HK-2 (cell line): ENCODE results near the gene DOCK1.

Experiments used
- DNase-seq: peaks from one replicate; pipeline ENCODE4 v3.0.0-alpha.2; 2018; ENCODE audit not compliant: unreplicated experiment

Gene DOCK1

DNA sequence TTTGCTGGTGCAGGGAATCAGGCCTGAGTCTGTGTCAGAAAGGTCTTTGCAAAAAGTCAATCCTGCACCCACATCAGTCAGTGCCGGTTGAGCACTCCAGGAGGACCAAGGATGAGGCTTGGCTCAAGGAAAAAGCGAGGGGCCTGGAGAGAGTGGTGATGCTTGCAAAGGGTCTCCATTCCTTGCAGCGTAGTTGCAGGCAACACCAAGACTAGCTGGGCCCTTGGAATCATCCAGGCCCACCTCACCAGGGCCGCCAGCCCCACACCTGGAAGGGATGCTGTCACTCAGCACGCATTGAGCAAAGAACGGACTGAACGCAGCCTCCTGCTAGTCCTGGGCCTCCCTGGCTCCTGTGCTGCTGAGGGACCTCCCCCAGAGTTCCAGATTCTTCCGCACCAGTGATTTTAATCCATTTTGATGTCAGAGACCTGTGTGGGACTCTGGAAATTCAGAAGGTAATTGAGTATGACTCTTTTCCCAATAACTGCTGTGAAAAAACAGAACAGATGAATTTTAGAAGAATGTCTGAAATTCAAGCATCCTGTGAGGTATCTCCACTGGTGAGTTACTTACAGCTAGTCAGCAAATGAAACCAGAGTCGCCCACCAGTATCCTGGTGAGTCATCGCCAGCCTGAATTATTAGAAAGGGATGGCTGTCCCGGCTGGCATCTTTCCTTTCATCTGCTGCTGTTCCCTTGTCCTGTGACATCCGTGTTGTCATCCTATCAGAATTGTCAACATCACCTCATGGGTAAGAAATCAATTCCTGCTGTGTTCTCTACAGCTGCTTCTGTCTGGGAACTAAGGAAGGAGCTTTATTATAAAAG is 493.1 kb downstream of the DOCK1 start:
- DNase-seq: peak; percentile 17

DNA sequence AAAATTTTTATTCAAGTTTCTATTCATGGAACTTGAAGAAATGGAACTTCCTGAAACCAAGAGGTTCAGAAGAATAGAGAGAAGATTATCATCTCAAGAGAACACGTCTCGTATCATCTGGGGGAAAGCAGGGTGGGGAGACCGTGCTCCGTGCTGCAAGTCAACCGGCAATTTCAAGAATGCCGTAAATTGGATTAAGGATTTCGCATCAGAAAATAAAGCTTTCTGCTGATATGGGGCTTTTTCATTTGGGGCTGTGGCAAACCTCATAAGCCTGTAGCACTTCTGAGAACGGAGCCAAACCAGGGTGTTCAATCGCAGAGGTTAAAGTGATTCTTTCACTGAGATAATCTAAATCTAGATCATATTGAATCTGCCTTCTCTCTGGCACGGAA is 493.7 kb downstream of the DOCK1 start:
- DNase-seq: no peak

DNA sequence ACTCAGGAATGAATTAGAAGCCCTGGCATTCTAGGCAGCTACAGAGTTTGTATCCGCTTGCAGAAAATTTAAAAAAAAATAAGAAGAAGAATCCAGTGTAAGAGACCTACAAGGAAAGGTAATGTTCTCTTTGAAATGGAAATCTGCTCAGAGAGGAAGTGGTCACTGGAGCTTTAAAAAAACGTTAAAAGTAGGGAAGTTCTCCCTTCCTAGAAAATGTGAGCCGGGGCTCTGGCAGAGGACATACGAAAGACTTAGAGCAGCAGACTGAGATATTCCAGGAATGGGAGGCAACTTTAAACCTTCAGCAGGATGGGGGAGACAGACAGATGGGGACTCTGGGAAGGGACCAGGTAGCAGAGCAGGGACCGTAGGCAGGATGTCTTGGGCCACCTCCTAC is 494.4 kb downstream of the DOCK1 start:
- DNase-seq: no peak

DNA sequence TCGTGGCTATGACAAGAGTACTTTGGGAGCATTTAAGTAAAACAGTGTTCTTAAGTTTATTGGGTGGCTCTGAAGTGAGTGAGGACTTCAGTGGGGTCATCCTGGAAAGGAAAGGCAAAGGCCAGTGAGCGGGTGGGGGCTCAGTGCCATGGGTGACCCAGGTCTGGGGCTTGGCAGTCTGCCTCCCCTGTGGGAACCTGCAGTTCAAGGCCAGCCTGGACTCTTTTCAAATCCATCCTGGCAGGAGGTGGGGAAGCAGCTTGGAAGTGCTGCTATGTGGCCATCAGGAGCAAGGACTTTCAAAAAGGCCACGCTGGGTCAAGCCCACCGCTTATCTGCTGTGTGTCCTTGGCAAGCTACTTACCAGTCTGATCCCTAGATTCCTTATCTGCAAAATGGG is 495.0 kb downstream of the DOCK1 start:
- no peak for DNase-seq

DNA sequence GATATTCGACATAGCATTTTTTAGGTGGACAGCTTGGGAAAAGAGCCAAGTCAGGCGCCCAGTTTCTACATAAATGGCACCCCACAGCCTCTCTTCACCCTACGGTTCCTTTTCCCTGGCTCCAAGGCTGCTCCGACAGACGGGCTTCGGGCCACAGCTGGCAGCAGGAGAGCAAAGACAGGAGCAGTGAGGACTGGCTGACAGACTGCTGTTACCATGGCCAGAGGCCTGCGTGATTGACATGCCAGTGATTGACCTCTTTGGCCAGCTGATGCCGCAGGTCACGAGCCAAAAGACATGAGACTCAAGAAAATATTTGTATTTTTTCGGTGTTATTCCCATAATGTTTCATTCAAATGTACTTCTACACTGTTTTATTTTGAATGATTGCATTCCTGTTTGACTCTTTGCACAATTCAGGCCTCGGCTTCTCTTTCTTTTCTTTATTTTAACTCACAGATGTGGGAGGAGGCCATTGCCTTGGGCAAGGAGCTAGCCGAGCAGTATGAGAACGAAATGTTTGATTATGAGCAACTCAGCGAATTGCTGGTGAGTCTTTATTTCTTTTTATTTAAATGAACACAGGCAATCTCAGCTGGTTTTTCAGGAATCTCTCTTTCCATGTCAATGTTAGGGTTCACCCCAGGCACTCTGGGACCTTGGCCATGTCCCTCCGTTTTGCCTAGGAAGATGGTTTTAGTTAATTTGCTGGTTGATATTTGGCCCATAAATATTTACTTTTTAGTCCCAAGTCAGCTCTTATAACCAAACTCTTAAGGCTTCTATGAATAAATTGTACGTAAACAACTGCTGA is 497.6 kb downstream of the DOCK1 start:
- no peak for DNase-seq

DNA sequence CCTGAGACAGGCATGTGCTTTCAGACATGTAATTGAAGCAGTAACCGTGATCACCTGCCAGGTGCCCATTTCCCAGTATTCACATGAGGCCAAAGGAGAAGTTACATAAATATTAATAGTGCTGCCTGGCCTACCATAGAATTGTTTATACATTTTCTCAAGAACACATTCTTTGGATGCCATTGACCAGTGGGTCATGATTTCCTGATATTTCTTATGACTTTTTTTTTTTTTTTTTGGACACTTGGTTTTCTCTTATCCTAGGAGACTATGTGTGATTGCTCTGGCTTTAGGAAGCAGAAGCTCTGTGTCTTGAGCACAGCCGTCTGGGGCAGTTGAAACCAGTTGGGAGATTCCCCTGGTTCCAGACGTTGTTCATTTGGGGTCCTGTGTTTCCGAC is 500.0 kb downstream of the DOCK1 start:
- DNase-seq: no peak

DNA sequence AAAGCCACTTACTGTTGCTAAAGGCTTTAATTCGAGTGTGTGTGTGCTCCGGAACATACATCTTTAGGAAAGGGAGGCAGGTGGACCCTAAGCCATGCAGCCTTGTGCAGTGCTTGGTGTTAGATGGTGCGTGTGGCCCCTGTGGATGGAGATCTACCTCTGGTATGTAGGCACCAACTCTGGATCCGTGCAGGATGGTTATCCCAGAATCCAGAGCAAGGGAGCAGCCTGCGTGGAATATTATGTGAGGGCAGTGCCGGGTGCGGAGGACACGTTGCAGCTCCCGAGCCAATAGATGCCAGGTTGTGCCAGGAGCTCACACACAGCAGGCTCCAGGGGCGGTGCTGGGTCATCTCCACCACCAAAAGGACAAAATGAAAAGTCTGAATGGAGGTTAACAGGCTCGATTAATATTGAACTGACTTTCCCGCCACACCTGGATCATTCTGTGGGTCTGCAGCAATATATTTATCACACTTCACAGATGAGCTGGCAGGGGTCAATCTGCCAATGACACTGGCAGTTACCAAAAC is 500.9 kb downstream of the DOCK1 start:
- no peak for DNase-seq

DNA sequence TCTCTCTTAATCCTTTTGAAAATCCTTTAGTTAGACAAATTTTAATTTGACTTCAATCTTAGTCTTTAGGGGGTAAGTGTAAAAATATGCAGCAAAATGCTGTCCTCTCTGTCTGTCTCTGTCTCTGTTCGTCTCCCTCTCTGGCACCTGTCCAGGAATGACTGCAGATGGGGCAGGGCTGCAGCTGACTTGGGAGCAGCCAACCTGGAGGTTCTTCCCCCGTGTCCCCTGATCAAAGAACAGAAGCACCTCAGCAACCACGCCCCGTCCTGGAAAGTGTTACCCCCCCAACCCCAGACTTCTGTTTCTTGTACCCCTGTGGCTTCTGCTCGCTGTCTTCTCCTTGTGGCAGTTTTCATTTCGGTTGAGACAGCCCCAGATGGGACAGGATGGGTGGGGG is 502.3 kb downstream of the DOCK1 start:
- no peak for DNase-seq

DNA sequence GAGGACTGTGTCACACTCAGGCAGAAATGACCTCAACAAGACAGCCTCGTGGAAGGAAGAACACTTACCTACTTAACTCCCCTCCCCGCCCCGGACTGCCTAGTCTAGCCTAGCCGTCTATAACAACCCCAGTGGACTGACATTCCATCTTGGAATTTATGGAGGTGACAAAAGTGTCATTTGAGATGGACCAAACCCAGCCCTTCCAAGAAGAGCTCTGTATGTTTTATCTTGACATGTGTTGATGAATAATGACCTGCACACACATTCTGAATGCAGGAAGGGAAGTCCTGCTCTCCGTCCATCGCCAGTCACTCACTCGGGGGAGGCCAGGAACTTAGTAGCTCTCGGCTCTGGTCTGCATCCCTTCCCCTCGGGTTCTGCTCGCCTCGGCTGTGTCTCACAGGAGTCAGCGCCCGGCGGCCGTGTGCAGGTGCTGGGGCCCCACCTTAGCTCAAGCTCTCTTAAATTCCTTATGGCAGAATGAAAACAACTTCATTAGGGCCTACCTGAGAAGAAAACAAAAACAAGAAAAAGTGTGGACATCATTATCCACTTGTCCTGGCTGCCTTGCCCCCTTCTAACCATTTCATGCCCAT is 503.0 kb downstream of the DOCK1 start:
- DNase-seq: no peak

DNA sequence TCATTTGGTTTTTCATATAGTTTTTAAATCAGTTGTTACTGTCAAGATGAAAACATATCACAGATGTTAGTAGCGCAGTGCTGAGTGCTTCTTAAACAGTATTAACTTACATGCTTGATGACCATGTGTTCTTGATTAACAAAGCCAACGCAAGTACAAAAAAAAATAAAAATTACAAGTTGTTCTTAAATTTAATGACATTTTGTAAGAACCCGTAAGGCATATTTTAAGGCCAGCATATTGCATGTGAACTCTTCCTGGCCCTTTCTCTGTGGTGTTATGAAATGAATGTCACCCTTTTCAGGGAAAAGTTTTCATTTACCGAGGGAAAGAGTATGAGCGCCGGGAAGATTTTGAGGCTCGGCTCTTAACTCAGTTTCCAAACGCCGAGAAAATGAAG is 503.5 kb downstream of the DOCK1 start:
- DNase-seq: no peak

DNA sequence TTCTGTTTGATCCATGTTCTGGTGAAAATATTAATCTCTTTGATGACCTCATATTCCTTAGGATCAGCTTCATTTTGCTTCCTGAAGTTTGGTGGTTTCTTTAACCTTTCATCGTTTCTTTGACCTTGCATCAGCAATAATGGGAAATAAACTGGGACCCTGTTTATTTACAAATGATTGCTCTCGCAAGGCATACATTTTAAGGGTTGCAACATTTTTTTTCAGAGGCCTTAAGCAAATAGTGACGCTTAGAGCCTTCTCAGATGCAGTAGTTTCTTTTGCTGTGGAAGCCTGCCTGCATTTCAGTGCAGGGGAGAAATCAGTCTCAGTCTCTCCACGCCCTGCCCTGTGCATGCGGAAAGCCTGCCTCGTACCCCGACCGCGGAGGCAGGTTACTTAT is 504.8 kb downstream of the DOCK1 start:
- no peak for DNase-seq

DNA sequence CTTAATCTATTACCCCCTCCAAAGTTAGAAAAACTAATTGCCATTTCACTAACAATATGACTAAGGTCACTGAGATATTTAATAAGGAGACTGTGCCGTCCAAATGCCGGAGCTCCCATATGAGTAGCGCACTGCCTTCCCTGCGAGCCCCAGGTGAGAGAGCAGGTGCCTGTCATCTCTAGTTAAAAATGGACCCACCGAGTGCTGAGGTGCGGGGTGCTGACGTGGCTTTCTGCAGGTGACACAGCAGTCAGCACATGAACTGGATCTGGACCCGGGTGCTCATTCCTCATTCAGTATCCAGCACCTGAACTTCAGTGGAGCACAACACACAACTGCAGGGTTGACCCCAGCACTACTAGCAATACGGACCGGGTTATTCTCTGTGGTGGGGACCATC is 505.8 kb downstream of the DOCK1 start:
- DNase-seq: no peak

DNA sequence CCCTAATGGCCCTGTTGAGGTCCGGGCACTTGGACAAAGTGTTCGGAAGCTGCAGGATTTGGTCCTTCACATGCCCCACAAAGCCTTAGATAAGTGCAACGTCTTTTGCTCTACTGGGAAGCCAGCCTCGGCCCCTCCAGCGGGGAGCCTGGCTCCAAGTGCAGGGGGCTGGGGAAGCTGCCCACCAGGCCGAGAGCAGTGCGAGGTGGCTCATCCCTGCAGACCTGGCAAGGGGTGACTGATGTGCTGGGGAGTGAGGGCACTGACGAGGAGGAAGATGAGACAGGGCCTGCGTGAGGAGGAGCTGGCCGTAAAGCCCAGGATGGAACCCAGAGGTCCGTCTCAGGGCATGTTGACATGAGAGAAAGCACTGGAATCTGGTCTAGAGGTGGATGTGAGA is 508.1 kb downstream of the DOCK1 start:
- DNase-seq: no peak

DNA sequence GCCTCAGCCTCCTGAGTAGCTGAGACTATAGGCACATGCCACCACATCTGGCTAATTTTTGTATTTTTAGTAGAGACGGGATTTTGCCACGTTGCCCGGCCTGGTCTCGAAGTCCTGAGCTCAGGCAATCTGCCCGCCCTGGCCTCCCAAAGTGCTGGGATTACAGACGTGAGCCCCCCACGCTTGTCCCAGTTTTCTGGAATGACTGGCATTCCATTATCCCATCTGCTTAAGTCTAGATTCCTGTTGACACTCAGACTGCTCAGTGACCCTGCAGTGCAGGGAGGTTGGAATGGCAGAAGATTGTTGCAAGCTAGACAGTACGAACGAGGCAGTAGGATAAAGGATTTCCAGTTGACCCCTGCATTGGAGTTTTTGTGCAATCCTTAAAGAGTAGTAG is 508.8 kb downstream of the DOCK1 start:
- DNase-seq: no peak

DNA sequence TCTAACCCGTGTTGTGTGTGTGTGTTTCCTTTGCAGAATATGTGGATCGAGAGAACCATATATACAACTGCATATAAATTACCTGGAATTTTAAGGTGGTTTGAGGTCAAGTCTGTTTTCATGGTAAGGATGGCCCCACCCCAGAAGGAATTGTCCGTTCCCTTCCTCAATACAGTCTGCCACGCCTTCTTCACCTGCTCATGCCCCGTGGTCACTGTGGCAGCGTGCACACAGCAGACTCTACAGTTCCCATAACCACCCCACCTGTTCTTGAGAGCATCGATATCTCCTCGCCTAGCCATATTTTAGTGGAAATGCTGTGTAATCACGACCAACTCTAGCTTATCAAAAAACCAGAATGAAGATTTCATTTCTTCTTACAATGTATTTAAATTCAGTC is 509.9 kb downstream of the DOCK1 start:
- no peak for DNase-seq

DNA sequence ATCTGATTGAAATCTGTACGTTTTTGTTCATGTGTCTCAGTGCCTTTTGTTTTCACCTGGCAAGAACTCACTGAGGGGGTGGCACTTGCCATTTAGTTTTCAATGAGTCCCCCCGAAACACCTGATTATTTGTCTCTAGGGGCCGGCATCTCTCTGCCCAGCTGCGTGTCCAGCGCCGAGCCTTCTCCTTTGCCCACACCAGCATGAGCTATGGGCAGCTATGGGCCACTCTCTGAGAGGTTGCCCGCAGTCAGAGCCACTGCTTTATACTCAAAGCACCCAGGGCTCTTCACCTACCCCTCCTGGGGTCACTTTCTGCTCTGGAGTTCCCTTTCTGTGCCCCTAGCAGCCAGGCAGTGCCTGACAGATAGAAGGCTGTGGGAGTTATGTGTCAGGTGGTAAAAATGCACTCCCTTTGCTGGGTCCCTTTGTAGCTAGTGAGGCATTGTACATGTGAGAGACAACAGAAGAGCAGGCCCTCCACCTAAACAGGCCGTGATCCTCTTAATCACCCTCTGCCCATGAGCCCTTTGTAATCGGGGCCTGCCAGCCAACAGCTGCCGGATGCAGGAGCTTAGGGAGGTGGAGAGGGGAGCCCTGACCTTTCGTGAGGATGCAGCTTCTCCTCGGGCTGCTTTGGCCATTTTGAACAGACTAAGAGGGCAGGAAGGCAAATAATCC is 510.8 kb downstream of the DOCK1 start:
- no peak for DNase-seq

DNA sequence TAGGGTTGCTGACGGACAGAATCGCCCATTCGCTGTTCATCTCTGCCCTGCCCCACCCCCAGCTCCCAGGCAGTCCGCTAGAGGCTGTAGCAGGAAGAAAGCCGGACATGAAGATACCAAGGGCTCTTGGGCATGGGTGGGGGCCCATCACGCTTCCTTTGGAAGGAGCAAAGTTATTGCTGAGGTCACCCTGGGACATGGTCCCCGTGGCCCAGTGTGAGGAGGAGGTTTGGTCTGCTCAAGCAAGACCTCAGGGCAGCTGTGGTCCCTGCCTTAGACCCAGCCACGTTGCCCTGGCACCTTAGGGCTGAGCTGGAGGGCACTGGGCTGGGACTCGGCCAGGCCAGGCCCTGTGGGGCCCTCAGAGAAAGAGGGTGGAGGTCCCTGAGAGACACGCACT is 511.8 kb downstream of the DOCK1 start:
- DNase-seq: no peak

DNA sequence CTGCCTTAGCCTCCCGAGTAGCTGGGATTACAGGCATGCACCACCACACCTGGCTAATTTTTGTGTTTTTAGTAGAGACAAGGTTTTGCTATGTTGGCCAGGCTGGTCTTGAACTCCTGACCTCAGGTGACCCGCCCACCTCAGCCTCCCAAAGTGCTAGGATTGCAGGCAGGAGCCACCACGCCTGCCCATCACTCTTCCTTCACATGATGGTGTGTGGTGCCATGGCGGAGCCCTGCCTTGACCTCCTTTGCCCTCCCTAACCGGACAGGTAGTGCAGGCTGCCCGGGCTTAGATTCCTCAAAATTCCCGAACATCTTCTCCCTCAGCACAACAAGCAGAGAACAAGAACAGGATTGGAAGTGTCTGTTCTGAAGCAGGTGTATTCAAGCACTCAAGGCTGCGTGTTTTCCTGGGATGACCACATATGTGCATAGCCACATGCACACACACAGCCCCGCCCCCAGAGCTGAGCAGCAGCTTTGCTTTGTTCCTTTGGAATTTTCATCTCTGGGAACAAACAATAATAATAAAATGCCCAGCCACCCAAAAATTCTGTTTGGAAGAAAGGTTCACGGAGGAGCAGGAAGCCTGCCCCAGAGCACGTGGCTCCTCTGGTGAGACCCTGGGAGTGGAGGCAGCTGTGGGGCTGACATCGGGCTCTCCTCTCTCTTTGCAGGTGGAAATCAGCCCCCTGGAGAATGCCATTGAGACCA is 512.6 kb downstream of the DOCK1 start:
- DNase-seq: no peak

DNA sequence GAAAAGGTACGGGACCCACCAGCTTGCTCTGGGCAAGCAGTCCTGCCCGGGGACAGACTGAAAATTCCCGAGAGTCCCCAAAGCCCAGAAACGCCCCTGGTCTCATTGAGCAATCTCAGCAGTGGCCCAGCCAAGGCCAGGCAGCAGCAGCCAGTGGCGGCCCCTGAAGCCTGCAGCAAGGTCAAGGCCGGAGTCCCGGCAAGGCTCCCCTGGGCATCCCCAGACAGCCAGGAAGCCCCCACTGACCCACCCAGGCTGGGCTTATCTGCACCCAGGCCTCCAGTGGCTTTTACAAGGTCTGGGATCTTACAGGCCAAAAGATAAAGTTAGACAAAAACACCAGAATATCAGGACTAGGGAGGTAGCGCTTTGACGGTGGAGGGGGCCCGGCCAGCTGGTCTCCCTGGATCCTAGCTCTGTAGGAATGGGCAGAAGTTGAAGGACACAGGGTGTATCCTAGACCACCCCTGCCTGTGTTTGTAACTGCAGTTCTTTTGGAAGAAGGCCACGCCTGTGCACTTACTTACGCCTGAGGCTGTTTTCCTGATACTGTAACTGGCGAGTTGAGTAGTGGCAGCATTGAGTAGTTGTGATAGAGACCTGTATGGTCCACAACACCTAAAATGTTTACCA is 513.4 kb downstream of the DOCK1 start:
- no peak for DNase-seq

DNA sequence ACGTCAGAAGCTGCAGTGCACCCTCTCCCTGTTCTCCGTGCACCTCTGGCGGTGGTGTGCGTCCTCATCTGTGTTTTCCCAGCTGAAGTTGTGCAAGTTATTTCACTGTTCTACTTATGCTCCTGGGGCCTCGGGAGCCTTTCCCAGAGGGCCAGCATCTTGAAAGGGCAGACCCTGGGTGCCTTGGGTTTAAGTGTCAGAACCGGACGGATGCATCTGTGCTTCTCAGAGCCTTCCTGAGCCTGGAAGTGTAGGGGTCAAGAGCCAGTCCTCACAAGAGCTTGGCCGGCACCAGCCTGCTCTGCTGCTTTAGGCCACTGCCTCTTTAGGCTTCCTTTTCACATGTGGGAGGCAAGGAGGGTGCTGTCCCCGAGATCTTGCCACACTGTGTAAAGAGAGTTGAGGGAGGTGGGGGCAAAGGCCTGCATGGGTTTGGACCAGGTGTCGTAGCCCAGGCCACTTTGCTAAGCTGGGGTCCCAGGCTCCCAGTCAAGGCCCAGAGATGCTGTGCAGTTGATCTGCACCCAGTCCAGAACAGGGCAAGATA is 515.0 kb downstream of the DOCK1 start:
- DNase-seq: no peak
